GM21737 (cell line): ENCODE data around the gene CD2BP2.
A peak's percentile ranks its signal among the peaks of the same experiment; 100 is the strongest.
"Not testable (repeated sequence)": the region's sequence is repeated elsewhere in the genome, so short reads cannot be mapped to it uniquely, and the experiment has no call there.

ENCODE experiments used
- ATAC-seq: cut with Tn5 transposase; IDR thresholded peaks from one replicate; pipeline ENCODE4 v1.9.1; 2021; ENCODE audit warnings: mild to moderate bottlenecking, moderate library complexity; ENCODE audit not compliant: unreplicated experiment

CD2BP2 gene

GRCh38 chr16:30346286-30346685, 8.8 kb downstream of the CD2BP2 start:
- ATAC-seq = no peak

GRCh38 chr16:30343491-30343820, 11.7 kb downstream of the CD2BP2 start:
- not testable (repeated sequence) for ATAC-seq

DNA sequence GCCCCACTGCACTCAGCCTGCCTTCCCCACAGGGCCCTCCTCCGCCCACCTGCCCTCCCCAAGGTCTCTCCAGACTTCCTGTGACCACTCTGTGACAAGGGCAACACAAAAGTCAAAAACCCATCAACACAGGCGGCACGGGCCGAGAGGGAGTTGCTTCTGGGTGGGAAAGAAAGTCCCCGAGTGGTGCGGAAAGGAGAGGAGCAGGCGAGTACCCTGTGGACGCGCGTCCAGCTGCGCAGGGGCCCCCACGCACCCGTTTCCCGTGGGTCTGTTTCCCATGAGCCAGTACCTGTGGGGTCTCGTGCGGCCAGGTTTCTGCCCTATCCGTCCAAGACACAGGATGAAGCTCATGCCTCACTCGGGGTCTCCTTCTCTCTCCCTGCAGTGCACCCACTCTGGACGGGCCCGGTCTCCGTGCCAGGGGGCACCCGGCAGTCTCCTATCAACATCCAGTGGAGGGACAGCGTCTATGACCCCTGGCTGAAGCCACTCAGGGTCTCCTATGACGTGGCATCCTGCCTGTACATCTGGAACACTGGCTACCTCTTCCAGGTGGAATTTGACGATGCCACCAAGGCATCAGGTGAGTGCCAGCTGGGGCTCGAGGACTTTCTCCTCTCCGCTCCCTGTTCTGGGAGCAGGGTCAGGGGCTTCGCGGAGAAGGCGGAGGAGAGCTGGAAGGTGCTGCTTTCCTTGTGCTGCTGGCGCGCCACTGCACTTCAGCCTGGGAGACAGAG, 12.2 kb downstream of the CD2BP2 start:
- no peak for ATAC-seq

DNA sequence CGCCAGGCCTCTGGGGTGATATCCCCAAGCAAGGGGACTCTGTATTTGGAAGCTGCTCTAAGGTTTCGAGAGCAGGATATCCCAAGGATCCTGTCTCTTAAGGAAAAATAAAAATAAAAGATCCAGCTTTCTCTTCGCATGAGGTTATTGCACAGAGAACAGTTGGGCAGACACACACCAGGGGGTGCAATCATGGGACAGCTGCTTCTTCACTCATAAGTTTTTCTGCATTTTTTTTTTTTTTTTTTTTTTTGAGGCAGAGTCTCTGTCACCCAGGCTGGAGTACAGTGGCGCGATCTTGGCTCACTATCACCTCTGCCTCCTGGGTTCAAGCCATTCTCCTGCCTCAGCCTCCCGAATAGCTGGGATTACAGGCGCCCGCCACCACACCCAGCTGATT, 13.1 kb downstream of the CD2BP2 start:
- not testable (repeated sequence) for ATAC-seq

DNA sequence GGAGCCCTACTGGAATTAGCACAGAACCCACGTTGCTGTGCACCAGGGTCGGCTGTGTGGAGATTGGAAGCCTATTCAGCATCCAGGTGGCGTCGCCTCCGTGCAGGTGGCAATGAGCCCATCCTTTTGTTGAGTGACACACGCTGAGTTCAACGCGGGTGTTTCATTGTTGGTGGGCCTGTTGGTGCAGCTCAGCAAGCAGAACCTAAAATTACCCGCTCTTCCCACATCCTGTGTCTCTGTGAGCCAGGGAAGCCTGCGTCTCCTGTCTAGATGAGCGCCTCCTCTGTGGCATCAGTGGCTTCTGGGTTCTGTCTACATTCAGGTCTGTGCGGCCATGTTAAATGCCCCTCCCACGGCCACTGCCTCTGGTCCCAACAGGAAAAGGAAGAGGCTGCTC, 14.5 kb downstream of the CD2BP2 start:
- ATAC-seq = no peak

- not testable (repeated sequence) for ATAC-seq
Observed at GRCh38 chr16:30338715-30339114, 16.4 kb downstream of the CD2BP2 start.

DNA sequence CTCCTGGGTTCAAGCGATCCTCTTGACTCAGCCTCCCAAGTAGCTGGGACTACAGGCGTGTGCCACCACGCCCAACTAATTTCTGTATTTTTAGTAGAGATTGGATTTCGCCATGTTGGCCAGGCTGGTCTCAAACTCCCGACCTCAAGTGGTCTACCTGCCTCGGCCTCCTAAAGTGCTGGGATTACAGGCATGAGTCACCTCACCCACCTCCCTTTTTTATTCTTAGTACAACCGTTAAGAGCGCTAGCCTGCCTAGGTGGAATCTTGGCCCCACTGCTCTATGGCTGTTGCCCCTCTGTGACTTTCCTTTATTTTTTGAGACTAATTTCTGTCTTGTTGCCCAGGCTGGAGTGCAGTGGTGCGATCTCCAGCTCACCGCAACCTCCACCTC, 17.1 kb downstream of the CD2BP2 start:
- ATAC-seq = not testable (repeated sequence)

GRCh38 chr16:30335598-30336474, 19.3 kb downstream of the CD2BP2 start:
- ATAC-seq = peak; percentile 8

DNA sequence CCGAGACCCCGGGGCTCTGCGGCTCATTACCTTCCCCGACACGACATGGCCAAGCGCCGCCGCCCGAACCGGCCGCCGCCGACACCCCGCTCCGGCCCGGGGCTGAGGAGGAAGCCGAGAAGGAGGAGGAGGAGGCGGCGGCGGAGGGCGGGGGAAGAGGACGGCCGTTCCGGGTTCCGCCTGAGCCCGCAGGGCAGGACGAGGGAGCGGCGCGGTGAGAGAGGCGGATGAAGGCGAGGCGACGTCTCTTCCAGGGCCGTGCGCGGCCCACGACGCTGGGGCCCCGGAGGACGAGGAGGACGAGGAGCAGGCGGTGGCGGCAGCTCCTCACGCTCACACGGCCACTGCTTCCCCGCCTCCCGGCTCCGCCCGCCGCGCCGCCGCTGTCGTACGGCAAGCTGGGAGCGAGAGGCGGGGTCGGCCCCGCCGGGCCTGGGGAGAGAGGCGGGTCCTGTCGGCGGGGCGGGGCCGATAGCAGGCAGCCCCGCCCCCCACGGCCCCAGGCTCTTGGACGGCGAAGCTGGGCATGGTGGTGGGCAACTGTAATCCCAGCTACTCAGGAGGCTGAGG, 20.0 kb downstream of the CD2BP2 start:
- ATAC-seq = peak; percentile 75

- ATAC-seq = peak; percentile 85
Observed at GRCh38 chr16:30334473-30334989, 20.6 kb downstream of the CD2BP2 start.

DNA sequence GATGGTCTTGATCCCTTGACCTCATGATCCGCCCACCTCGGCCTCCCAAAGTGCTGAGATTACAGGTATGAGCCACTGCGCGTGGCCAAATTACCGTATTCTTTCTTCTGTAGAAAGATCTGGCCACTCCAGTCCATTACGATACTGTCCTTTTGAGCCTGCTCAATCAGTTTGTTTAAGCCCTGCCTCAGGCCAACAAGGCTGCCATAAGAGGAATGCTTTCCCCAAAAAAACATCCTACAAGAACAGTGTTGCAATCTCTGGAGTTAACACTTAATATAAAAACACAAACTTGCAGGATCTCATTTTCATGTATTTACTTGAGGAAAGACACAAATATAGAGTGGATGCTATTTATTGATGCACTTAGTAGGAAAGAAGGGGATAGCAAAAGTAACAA, 30.9 kb downstream of the CD2BP2 start:
- ATAC-seq = not testable (repeated sequence)

- not testable (repeated sequence) for ATAC-seq
Observed at GRCh38 chr16:30318647-30319046, 36.5 kb downstream of the CD2BP2 start.

DNA sequence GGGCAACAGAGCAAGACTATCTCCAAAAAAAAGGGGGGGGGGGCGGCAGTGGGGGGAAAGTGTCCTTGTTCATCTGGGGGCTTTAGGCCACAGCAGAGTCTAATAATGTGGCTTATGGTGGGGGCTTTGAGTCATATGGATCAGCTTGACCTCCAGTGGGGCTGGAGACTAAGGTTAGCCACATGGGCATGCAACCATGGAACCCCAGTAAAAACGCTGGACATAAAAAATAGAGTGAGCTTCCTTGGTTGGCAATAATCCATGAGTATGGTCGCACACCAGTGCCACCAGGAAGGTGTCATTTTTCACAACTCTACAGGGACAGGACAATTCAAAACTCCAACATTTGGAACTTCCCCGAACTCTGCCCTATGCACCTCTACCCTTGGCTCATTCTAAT, 44.2 kb downstream of the CD2BP2 start:
- not testable (repeated sequence) for ATAC-seq

DNA sequence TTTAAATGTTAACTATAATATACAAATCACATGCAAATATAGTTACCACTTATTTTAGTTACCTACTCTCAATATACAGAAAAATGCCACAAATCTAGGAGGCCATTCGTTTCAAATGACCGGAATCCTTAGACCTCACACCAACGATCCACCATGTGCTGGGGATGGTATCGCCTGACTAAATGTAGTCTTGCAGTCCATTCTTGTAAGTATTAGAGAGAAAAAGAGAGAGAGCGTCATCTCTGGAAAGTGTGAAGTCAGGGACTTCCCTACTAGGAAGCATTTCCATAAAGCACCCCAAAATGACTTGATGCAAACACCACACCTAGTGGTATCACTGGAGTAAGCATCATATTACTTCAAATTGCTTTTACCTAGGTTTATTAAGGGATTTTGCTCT, 45.9 kb downstream of the CD2BP2 start:
- not testable (repeated sequence) for ATAC-seq
